ENCODE data around the gene DNAJB9. TPM values are rescaled to one million over a fixed set of nuclear protein-coding genes. Genes with fewer than 3 reads are reported as not detected.
A peak's percentile ranks its signal among the peaks of the same experiment; 100 is the strongest.

Gene DNAJB9
- total RNA-seq, 3 donors from 2014 or later = 36.3 to 51.2 (median 41.0) TPM

DNA sequence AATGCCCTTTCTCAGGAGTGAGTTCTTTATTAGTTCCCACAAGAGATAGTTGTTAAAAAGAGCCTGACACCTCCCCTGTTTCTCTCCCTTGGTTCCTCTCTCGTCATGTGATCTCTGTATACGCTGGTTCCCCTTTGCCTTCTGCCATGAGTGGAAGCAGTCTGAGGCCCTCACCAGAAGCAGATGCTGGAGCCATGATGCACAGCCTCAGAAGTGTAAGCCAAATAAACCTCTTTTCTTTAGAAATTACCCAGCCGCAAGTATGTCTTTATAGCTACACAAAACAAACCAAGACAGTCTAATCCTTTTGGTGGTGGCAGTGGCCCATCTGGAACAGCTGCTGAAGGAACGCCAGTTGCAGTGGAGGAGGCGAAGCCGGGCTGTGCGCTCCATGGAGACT lies 9.3 kb downstream of the DNAJB9 start:
- Histone ChIP-seq H3K4me1 (no peaks in the 10 kb centered on the region), H3K4me3 (no peak overlapping the region), H3K9me3 (peaks cover 11 to 12% of the 10 kb centered on the region in 2 donors), H3K36me3 (peaks cover 9% of the 10 kb centered on the region), H3K27ac (no peak overlapping the region), H3K27me3 (no peaks in the 10 kb centered on the region)
- intact Hi-C loops (cut with DNase I; ENCODE audit: low total_unique reads) = no loop called here
- TF ChIP-seq, protein P1, sequence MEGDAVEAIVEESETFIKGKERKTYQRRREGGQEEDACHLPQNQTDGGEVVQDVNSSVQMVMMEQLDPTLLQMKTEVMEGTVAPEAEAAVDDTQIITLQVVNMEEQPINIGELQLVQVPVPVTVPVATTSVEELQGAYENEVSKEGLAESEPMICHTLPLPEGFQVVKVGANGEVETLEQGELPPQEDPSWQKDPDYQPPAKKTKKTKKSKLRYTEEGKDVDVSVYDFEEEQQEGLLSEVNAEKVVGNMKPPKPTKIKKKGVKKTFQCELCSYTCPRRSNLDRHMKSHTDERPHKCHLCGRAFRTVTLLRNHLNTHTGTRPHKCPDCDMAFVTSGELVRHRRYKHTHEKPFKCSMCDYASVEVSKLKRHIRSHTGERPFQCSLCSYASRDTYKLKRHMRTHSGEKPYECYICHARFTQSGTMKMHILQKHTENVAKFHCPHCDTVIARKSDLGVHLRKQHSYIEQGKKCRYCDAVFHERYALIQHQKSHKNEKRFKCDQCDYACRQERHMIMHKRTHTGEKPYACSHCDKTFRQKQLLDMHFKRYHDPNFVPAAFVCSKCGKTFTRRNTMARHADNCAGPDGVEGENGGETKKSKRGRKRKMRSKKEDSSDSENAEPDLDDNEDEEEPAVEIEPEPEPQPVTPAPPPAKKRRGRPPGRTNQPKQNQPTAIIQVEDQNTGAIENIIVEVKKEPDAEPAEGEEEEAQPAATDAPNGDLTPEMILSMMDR (IDR thresholded peaks at IDR 0.05) = no peak
- TF ChIP-seq POLR2AphosphoS5 (IDR thresholded peaks at IDR 0.05) (no peak), POLR2A (IDR thresholded peaks at IDR 0.05) (no peak)
- DNase-seq (ENCODE audit: low spot score in 2 of 2) = no peak

DNA sequence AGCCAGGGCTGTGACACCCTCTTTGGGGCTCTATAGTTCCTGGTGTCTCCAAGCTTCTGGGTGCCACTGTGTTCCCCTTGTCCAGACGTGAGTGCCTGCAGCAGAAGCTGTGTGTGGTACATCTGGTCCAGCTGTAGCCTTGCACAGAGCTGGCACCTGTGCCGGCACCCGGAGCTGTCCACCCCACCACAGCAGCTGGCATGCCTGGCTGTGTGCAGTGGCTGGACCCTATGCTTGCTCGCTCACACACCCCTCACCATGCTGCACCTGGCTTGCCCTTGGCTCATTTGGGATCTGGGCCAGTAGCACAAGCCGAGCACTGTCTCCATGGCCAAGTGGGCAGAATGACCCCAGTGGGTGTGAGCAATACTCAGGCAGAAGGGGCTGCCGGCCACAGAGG lies 10.6 kb downstream of the DNAJB9 start:
- peaks cover 9% of the 10 kb centered on the region for H3K36me3 ChIP-seq
- peaks cover 11 to 12% of the 10 kb centered on the region in 2 donors for H3K9me3 ChIP-seq
- intact Hi-C loops (cut with DNase I; ENCODE audit: low total_unique reads) = loop anchor here (5.0 kb wide), 1 partner anchor 993 kb away; no protein-coding TSS in a partner anchor
- DNase-seq (ENCODE audit: low spot score in 2 of 2) = no peak
- H3K27me3 ChIP-seq = no peaks in the 10 kb centered on the region
- no peak for TF ChIP-seq POLR2A (IDR thresholded peaks at IDR 0.05)
- TF ChIP-seq, protein P1 (IDR thresholded peaks at IDR 0.05) = no peak
- no peak for TF ChIP-seq POLR2AphosphoS5 (IDR thresholded peaks at IDR 0.05)
- H3K27ac ChIP-seq = no peak overlapping the region
- H3K4me3 ChIP-seq = no peak overlapping the region
- no peaks in the 10 kb centered on the region for H3K4me1 ChIP-seq

DNA sequence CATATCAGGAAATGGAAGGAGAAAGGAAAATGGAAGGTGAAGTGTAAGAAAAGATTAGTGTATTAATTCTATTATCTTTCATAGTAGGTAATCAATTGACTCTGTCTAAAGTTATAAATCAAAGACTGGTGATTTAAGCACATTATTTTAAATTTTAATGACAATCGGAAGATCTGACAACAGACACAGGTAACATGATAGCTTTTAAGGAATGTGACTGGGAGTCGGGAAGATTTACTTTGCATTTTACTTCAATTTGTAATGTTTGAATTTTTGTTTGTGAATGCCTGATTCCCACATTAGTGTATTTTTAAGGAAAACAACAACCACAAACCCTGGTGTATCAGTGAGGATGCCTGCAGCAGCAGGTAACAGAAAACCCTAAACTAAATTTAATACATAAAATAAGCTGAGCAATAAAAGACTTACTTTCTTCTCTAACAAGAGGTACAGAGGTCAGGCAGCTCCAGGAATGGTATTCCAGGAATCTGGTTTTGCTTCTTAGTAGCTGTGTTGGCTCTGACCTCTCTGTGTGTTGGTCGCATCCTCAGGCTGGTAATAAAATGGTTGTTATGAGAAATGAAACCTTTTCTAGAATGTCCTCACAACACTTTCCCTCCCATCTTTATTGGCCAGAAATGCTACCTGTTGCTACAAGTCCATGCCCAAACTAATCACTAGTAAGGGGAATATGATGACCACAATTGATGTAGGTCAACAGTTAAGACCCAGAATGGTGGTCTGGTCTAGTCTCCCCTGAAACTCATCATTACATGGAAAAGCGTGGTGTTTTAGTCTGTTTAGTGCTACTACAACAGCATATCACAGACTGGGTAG lies 12.2 kb downstream of the DNAJB9 start:
- no peak overlapping the region for H3K4me3 ChIP-seq
- no peaks in the 10 kb centered on the region for H3K27me3 ChIP-seq
- no peak for DNase-seq (ENCODE audit: low spot score in 2 of 2)
- peak overlapping the region; percentile 44 to 50 for H3K27ac ChIP-seq
- intact Hi-C loops (cut with DNase I; ENCODE audit: low total_unique reads) = loop anchor here (5.0 kb wide), 1 partner anchor 995 kb away; no protein-coding TSS in a partner anchor
- peaks cover 9% of the 10 kb centered on the region for H3K36me3 ChIP-seq
- H3K4me1 ChIP-seq = no peaks in the 10 kb centered on the region
- H3K9me3 ChIP-seq = peaks cover 11 to 12% of the 10 kb centered on the region in 2 donors
- no peak for TF ChIP-seq POLR2AphosphoS5 (IDR thresholded peaks at IDR 0.05)
- TF ChIP-seq, protein P1 (IDR thresholded peaks at IDR 0.05) = no peak
- no peak for TF ChIP-seq POLR2A (IDR thresholded peaks at IDR 0.05)

DNA sequence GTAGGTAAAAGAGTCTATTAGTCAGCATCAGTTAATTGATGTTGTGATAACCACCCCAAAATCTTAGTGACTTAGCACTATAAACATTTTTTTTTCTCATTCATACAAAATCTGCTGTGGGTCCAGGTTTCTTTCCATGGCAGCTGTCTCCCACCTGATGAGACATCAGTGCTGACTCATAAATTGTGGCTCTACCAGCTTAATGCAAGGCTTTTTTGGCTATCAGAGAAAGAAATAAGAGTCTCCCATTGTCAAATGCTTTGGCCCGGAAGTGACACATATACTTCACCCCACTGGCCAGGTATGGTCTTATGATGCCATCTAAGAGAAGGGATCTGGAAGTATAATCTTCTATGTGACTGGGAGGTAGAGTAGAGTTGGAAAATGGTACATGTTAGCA lies 14.5 kb downstream of the DNAJB9 start:
- Histone ChIP-seq H3K27me3 (no peaks in the 10 kb centered on the region), H3K4me1 (no peaks in the 10 kb centered on the region), H3K4me3 (no peak overlapping the region), H3K27ac (no peak overlapping the region), H3K9me3 (peaks cover 10 to 11% of the 10 kb centered on the region in 2 donors), H3K36me3 (peaks cover 7% of the 10 kb centered on the region)
- intact Hi-C loops (cut with DNase I; ENCODE audit: low total_unique reads) = loop anchor here (5.0 kb wide), 1 partner anchor 997 kb away; no protein-coding TSS in a partner anchor
- no peak for DNase-seq (ENCODE audit: low spot score in 2 of 2)
- no peak for TF ChIP-seq POLR2A (IDR thresholded peaks at IDR 0.05)
- TF ChIP-seq, protein P1 (IDR thresholded peaks at IDR 0.05) = no peak
- no peak for TF ChIP-seq POLR2AphosphoS5 (IDR thresholded peaks at IDR 0.05)

DNA sequence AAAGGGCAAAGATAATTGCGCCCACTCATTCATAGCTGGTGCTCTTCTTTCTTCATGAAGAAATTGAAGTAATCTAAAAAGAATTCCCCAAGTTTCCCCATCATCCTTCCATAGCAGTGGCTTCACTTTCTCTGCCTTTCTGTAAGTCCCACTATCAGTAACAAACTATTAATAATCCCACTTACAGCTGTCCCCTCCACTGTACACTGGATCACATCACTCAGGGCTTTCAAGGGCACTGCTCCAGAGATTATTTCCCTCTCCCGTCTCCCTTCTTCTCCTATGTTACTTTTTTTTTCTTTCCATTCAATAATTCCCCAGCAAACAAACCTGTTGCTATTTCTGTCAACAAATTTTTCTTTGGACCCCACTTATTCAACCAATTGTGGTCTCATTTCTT lies 16.2 kb downstream of the DNAJB9 start:
- TF ChIP-seq POLR2AphosphoS5 (IDR thresholded peaks at IDR 0.05) = no peak
- TF ChIP-seq POLR2A (IDR thresholded peaks at IDR 0.05) = no peak
- TF ChIP-seq, protein P1 (IDR thresholded peaks at IDR 0.05) = no peak
- Histone ChIP-seq H3K4me3 (no peak overlapping the region), H3K4me1 (no peaks in the 10 kb centered on the region), H3K9me3 (no peaks in the 10 kb centered on the region), H3K27ac (no peak overlapping the region), H3K27me3 (no peaks in the 10 kb centered on the region), H3K36me3 (no peaks in the 10 kb centered on the region)
- no peak for DNase-seq (ENCODE audit: low spot score in 2 of 2)
- intact Hi-C loops (cut with DNase I; ENCODE audit: low total_unique reads) = no loop called here
